Thyroid gland (tissue), 4 donors: ENCODE data around the gene RPS6KA5. TPM values are rescaled to one million over a fixed set of nuclear protein-coding genes. Genes with fewer than 3 reads are reported as not detected.
A peak's percentile ranks its signal among the peaks of the same experiment; 100 is the strongest.

Source experiments
- DNase-seq, 2 donors: peaks; one replicate each; pipeline ENCODE4 v3.0.0-alpha.2; 2019
- H3K27ac ChIP-seq, 3 donors: fragments of 200-600 bp; sonication (generic); 1 replicate in 2 of 3; 2 replicates in 1 of 3; pipeline ENCODE4 v1.5.1; 2016 to 2019; ENCODE audit warnings: mild to moderate bottlenecking in 1 of 3, moderate library complexity in 1 of 3
- H3K27me3 ChIP-seq: fragments of 200-600 bp; sonication (generic); one replicate; pipeline ENCODE4 v1.5.1; 2019
- H3K36me3 ChIP-seq, 2 donors: fragments of 200-600 bp; sonication (generic); one replicate each; pipeline ENCODE4 v1.5.1; 2016 to 2019
- H3K4me1 ChIP-seq, 2 donors: fragments of 200-600 bp; sonication (generic); one replicate each; pipeline ENCODE4 v1.5.1; 2017 to 2019
- H3K4me3 ChIP-seq, 3 donors: fragments of 200-600 bp; sonication (generic); replicated peaks in 1 of 3; 1 replicate in 2 of 3; 2 replicates in 1 of 3; pipeline ENCODE4 v1.5.1; 2016; ENCODE audit warnings: mild to moderate bottlenecking in 1 of 3
- H3K9me3 ChIP-seq: fragments of 200-600 bp; sonication (generic); one replicate; pipeline ENCODE4 v1.5.1; 2017
- CTCF ChIP-seq, 6 experiments: fragments of 200-600 bp in 3 of 6; fragments of 450-650 bp in 3 of 6; sonication (generic) in 3 of 6; IDR thresholded peaks; one replicate each; pipeline ENCODE4 v1.5.1; 2016 to 2019; ENCODE audit warnings: antibody characterized with exemption in 6 of 6, mild to moderate bottlenecking in 2 of 6, inconsistent platforms in 1 of 6, moderate library complexity in 1 of 6
- POLR2A ChIP-seq, 2 donors: fragments of 450-650 bp; IDR thresholded peaks; one replicate each; pipeline ENCODE4 v1.6.1; 2017; ENCODE audit warnings: antibody characterized with exemption in 2 of 2, mild to moderate bottlenecking in 2 of 2, moderate library complexity in 1 of 2
- WGBS, 2 donors: methylation state at CpG; one replicate each; pipeline ENCODE4 v1.1.5; 2017; 5-methylcytosine and 5-hydroxymethylcytosine counted together
- intact Hi-C: fragments of 100-400 bp; cut with DNase I; formaldehyde crosslinking; loops from one replicate; pipeline ENCODE4 v1.15.1; 2023
- total RNA-seq, 4 donors: library from RNA; depleted of rRNA; stranded (reverse); fragments of >200 nt; gene quantifications; one replicate each; pipeline ENCODE4 v1.2.3, GENCODE V29; 2016

Gene RPS6KA5
- total RNA-seq, 4 donors from 2014 or later = 6.4 to 17.4 (median 8.9) TPM

GRCh38 chr14:90807060-90807459 is 253.4 kb downstream of the RPS6KA5 start:
- no peak overlapping the region for H3K4me3 ChIP-seq
- H3K36me3 ChIP-seq = no peaks in the 10 kb centered on the region
- TF ChIP-seq POLR2A (IDR thresholded peaks at IDR 0.05) = no peak
- TF ChIP-seq CTCF (IDR thresholded peaks at IDR 0.05) = no peak
- peaks cover 0 to 7% of the 10 kb centered on the region in 2 donors for H3K4me1 ChIP-seq
- no peaks in the 10 kb centered on the region for H3K9me3 ChIP-seq
- DNase-seq = no peak
- WGBS, 2 donors = 89 to 91% methylated on average over 4 to 6 of the region's 6 CpGs
- H3K27me3 ChIP-seq = no peaks in the 10 kb centered on the region
- no peak overlapping the region for H3K27ac ChIP-seq
- intact Hi-C loops = no loop called here

DNA sequence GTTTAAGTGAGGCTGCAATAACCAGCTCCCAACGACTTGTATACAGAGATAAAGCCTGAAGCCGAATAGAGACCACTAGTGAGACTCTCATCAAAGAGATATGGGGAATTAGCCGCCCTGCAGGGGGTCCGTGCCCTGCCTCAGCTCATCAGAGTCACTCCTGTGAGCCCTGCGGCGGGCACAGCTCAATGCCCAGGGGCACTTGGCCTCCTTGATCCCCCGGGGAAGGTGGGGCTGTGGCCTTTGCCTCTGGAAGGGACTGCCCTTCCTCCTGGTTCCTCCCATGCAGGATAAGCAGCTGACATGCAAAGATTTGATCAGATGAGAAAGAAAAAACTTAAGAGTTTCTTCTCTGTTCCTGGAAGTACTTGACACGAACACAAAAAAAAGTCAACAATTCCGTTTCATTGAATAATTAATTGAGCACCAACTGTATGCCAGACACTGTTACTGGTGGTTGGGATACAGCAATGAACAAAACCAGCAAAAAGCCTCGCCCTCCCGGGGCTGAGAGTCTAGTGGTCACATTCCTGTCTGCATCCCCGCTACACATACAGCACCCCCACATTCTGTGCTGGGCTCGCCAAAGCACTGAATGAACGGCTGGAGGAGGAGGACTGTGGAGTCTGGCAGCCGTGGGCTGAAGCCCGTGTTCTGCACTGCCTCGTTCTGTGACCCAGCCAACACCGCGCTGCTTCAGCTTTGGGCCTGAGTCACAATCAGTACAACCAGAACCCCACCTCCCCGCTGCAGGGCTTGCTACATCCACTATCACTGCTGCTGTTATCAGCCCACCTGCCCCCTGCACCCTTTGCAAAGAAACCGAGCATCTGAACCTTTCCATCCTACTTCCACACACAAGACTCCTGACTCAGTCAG is 254.5 kb downstream of the RPS6KA5 start:
- TF ChIP-seq POLR2A (IDR thresholded peaks at IDR 0.05) (no peak), CTCF (IDR thresholded peaks at IDR 0.05) (no peak)
- no peak for DNase-seq
- intact Hi-C loops = no loop called here
- Histone ChIP-seq H3K9me3 (no peaks in the 10 kb centered on the region), H3K36me3 (no peaks in the 10 kb centered on the region), H3K4me3 (no peak overlapping the region), H3K27me3 (no peaks in the 10 kb centered on the region), H3K27ac (no peak overlapping the region), H3K4me1 (peaks cover 0 to 7% of the 10 kb centered on the region in 2 donors)
- 83 to 86% methylated on average over 21 of the region's 21 CpGs for WGBS, 2 donors

DNA sequence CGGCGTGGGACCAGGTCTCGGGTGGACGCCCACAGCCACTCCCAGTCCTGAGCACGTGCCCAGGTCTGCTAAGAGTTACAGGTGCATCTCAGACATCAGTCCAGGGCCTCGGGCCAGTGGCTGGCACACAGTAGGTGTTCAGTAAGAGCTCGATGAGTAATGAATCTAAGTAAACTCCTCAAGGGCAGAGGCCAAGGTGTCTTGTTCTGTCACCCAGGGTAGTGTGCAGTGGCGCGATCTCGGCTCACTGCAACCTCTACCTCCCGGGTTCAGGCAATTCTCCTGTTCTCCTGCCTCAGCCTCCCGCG is 255.4 kb downstream of the RPS6KA5 start:
- TF ChIP-seq POLR2A (IDR thresholded peaks at IDR 0.05) = no peak
- no peak for TF ChIP-seq CTCF (IDR thresholded peaks at IDR 0.05)
- intact Hi-C loops = no loop called here
- no peaks in the 10 kb centered on the region for H3K27me3 ChIP-seq
- no peak overlapping the region for H3K4me3 ChIP-seq
- H3K9me3 ChIP-seq = no peaks in the 10 kb centered on the region
- no peak for DNase-seq
- H3K27ac ChIP-seq = no peak overlapping the region
- 91 to 98% methylated on average over 6 to 13 of the region's 13 CpGs for WGBS, 2 donors
- H3K36me3 ChIP-seq = no peaks in the 10 kb centered on the region
- H3K4me1 ChIP-seq = peaks cover 0 to 7% of the 10 kb centered on the region in 2 donors

GRCh38 chr14:90804292-90805083 is 256.0 kb downstream of the RPS6KA5 start:
- intact Hi-C loops = no loop called here
- TF ChIP-seq POLR2A (IDR thresholded peaks at IDR 0.05) (no peak), CTCF (IDR thresholded peaks at IDR 0.05) (no peak)
- Histone ChIP-seq H3K36me3 (no peaks in the 10 kb centered on the region), H3K27me3 (no peaks in the 10 kb centered on the region), H3K9me3 (no peaks in the 10 kb centered on the region), H3K4me1 (peaks cover 0 to 7% of the 10 kb centered on the region in 2 donors), H3K4me3 (no peak overlapping the region), H3K27ac (no peak overlapping the region)
- WGBS, 2 donors = 68 to 72% methylated on average over 10 to 14 of the region's 18 CpGs
- peak; percentile 36 to 65 for DNase-seq

- Histone ChIP-seq H3K36me3 (no peaks in the 10 kb centered on the region), H3K9me3 (no peaks in the 10 kb centered on the region), H3K27ac (no peak overlapping the region), H3K27me3 (no peaks in the 10 kb centered on the region), H3K4me1 (peaks cover 0 to 7% of the 10 kb centered on the region in 2 donors), H3K4me3 (no peak overlapping the region)
- DNase-seq = no peak
- TF ChIP-seq CTCF (IDR thresholded peaks at IDR 0.05) = no peak
- TF ChIP-seq POLR2A (IDR thresholded peaks at IDR 0.05) = no peak
- intact Hi-C loops = no loop called here
- WGBS, 2 donors = 69 to 93% methylated on average over 2 of the region's 2 CpGs
These were observed 257.2 kb downstream of the RPS6KA5 start for GRCh38 chr14:90803249-90803648.
